ENCODE results near the gene CDK14. TPM values are rescaled to one million over a fixed set of nuclear protein-coding genes. Genes with fewer than 3 reads are reported as not detected.
A peak's percentile ranks its signal among the peaks of the same experiment; 100 is the strongest.

CDK14 gene
- total and polyA plus RNA-seq, 10 of the 15 experiments (the other 5 are each of a cell fraction or from before 2014, with no cell fraction given) = 6.5 to 61.3 (median 24.2) TPM

GRCh38 chr7:90736968-90737939 lies 141.1 kb downstream of the CDK14 start (continued):
- TF ChIP-seq HSF1 (IDR thresholded peaks at IDR 0.05; ENCODE audit: low read depth, low read length) (no peak), RELB (IDR thresholded peaks at IDR 0.05; ENCODE audit: low read depth) (peak; percentile 99), ESRRA (IDR thresholded peaks at IDR 0.05; ENCODE audit: low read length) (no peak), BCL3 (IDR thresholded peaks at IDR 0.05; ENCODE audit: borderline replicate concordance, insufficient read depth, low read depth, low read length, poor library complexity, severe bottlenecking) (peak; percentile 50), GATAD2B (conservative IDR thresholded peaks at IDR 0.05; ENCODE audit: low read depth) (peak; percentile 97), ASH2L (IDR thresholded peaks at IDR 0.05; ENCODE audit: borderline replicate concordance, low read depth) (no peak), USF1 (IDR thresholded peaks at IDR 0.05; ENCODE audit: borderline replicate concordance, extremely low read length, insufficient read depth, low read depth, low read length) (no peak), USF2 (IDR thresholded peaks at IDR 0.05; ENCODE audit: borderline replicate concordance, low read depth, low read length) (no peak; the same call in 1 of the 2 replicates), RFX5 (IDR thresholded peaks at IDR 0.05; ENCODE audit: low read depth, low read length) (no peak), SREBF2 (IDR thresholded peaks at IDR 0.05; ENCODE audit: low read length) (no peak), POU2F2 (IDR thresholded peaks at IDR 0.05; ENCODE audit: borderline replicate concordance, low read depth, low read length) (no peak), ZNF24 (IDR thresholded peaks at IDR 0.05) (peak; percentile 65; the same call in 1 of the 2 replicates), ZNF384 (IDR thresholded peaks at IDR 0.05; ENCODE audit: borderline replicate concordance, low read depth, low read length) (no peak), ZBTB33 (IDR thresholded peaks at IDR 0.05) (no peak), IKZF2 (IDR thresholded peaks at IDR 0.05) (peak; percentile 100), RB1 (IDR thresholded peaks at IDR 0.05; ENCODE audit: borderline replicate concordance) (peak; percentile 38; the same call in 1 of the 2 replicates), RAD21 (IDR thresholded peaks at IDR 0.05; ENCODE audit: insufficient read depth, low read depth, low read length) (no peak), IRF5 (IDR thresholded peaks at IDR 0.05; ENCODE audit: borderline replicate concordance) (no peak)

All from GM12878 (cell line).